Psoas muscle (tissue), 8 donors: Measurements from ENCODE around the gene CAMKMT. TPM values are rescaled to one million over a fixed set of nuclear protein-coding genes. Genes with fewer than 3 reads are reported as not detected.

ENCODE experiments used
- ATAC-seq, 4 donors: fragments of 200-7000 bp; cut with Tn5 transposase; one replicate each; pipeline ENCODE4 v1.9.1; 2020; ENCODE audit warnings: moderate library complexity in 3 of 4, mild to moderate bottlenecking in 2 of 4
- DNase-seq, 2 donors: peaks; one replicate each; pipeline ENCODE4 v3.0.0-alpha.2; 2020
- H3K27ac ChIP-seq: fragments of 200-600 bp; one replicate; pipeline ENCODE4 v1.8.0; 2022
- H3K27me3 ChIP-seq, 3 donors: fragments of 200-600 bp in 1 of 3; one replicate each; pipeline versions ENCODE4 v1.6.1 to v1.8.0; 2013 to 2022; ENCODE audit warnings: low read length in 2 of 3, mild to moderate bottlenecking in 2 of 3, moderate library complexity in 1 of 3; ENCODE audit not compliant: insufficient read depth in 3 of 3
- H3K36me3 ChIP-seq, 2 donors: fragments of 200-600 bp in 1 of 2; one replicate each; pipeline versions ENCODE4 v1.6.1 to v1.8.0; 2013 to 2022; ENCODE audit warnings: low read depth in 1 of 2, mild to moderate bottlenecking in 1 of 2, moderate library complexity in 1 of 2; ENCODE audit not compliant: insufficient read depth in 1 of 2
- H3K4me1 ChIP-seq: fragments of 200-600 bp; one replicate; pipeline ENCODE4 v1.8.0; 2022
- H3K4me3 ChIP-seq: fragments of 200-600 bp; one replicate; pipeline ENCODE4 v1.8.0; 2022; ENCODE audit warnings: mild to moderate bottlenecking
- H3K9me3 ChIP-seq: fragments of 200-600 bp; one replicate; pipeline ENCODE4 v1.8.0; 2022
- CTCF ChIP-seq: fragments of 200-600 bp; IDR thresholded peaks from one replicate; pipeline ENCODE4 v1.8.0; 2022; ENCODE audit warnings: antibody characterized with exemption
- WGBS, 3 donors: extraction: QIAGEN DNeasy Blood & Tissue Kit; methylation state at CpG; one replicate each; pipeline versions ENCODE4 v1.1.6 to v1.1.7; 2013; 5-methylcytosine and 5-hydroxymethylcytosine counted together
- intact Hi-C, 2 donors: fragments of 100-400 bp; cut with DNase I; formaldehyde crosslinking; loops; one replicate each; pipeline versions ENCODE4 v1.11.0 to v1.14.2; 2022
- polyA plus RNA-seq, 3 donors: library from polyadenylated mRNA; stranded (reverse); fragments of 200-250 nt; gene quantifications; one replicate each; pipeline ENCODE4 v1.2.3, GENCODE V29; 2013
- total RNA-seq, 4 donors: library from RNA; stranded (reverse); fragmentation: NEBNext Ultra II Directional in 2 of 4; extraction: Animal tissue kit (Norgen Biotek cat#: 25700) in 2 of 4; gene quantifications; one replicate each; pipeline versions ENCODE4 v1.2.1 to v1.2.4, GENCODE V29; 2021 to 2023
- donor health status: healthy with polysubstance abuse.
- donor health status: DM: no; HTN: no; CAD: no; lungs with moderate emphysema.
- donor health status: Bipolar disorder and iron deficiency.
- donor health status: healthy.
- donor health status: DM: yes; HTN: yes; CAD: no.
- donor health status: DM: no; HTN: no; CAD: no.
- donor health status: DM: no; HTN: no; CAD: no.
- donor health status: DM: yes; HTN: yes; CAD: no.

The CAMKMT gene
- total and polyA plus RNA-seq, 7 donors, result 2.8 to 7.3 (median 4.5) TPM

- H3K4me1 ChIP-seq, result no peaks in the 10 kb centered on the region
- no peak for TF ChIP-seq CTCF
- H3K9me3 ChIP-seq, result no peaks in the 10 kb centered on the region
- intact Hi-C loops, result no loop called here
- ATAC-seq (peak in 1 of 4 donors; percentile 47), DNase-seq (no peak)
- H3K27me3 ChIP-seq, result no peaks in the 10 kb centered on the region
- 41 to 59% (median 43%) methylated on average over 2 of the region's 2 CpGs for WGBS, 3 donors
- H3K27ac ChIP-seq, result no peak overlapping the region
- no peaks in the 10 kb centered on the region for H3K36me3 ChIP-seq
- no peak overlapping the region for H3K4me3 ChIP-seq
Measured at GRCh38 chr2:44546459-44547127, 184.8 kb downstream of the CAMKMT start.

- no peak for DNase-seq
- no peaks in the 10 kb centered on the region for H3K4me1 ChIP-seq
- no peak overlapping the region for H3K4me3 ChIP-seq
- H3K9me3 ChIP-seq, result no peaks in the 10 kb centered on the region
- H3K27ac ChIP-seq, result no peak overlapping the region
- TF ChIP-seq CTCF, result no peak
- peak in 1 of 4 donors; percentile 62 for ATAC-seq
- no peaks in the 10 kb centered on the region for H3K27me3 ChIP-seq
- intact Hi-C loops, result no loop called here
- H3K36me3 ChIP-seq, result no peaks in the 10 kb centered on the region
- 36 to 61% (median 41%) methylated on average over 2 of the region's 2 CpGs for WGBS, 3 donors
Measured at GRCh38 chr2:44547718-44548117, 186.0 kb downstream of the CAMKMT start.

DNA sequence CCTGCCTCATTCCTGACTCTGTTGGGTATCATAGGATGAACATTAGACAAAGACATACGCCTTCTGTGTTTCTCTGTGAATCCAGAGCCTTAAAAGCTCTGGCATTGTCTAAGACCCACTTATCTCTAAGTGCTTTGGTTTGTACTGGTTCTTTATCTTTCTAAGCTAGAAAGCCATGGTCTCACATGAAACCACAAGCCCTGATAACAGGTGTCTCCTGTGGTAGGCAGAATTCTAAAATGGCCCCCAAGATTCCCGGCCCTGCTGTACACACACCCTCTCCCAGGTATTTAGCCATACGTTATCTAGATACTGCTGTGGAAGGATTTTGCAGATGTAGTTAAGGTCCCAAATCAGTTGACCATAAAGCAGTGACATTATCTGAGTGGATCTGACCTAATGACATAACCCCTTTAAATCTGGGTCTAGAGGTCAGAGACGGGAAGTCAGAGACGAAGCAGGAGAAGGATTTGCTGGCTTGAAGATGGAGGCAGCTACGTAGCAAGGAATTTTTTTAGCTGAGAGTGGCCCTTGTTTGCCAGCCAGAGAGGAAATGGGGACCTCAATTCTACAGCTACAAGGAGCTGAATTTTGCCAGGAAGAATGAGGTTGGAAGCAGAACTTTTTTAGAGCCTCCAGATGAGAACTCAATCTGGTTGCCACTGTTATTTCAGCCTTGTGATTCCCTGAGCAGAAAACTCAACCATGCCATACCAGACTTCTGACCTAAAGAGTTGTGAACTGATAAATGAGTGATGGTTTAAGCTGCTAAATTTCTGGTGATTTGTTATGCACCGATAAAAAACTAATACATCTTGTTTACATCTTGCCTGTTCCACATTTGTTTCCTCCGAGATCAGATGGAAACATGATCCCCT is 186.7 kb downstream of the CAMKMT start:
- no peak for ATAC-seq
- H3K27me3 ChIP-seq, result no peaks in the 10 kb centered on the region
- WGBS, 3 donors, result 74 to 79% (median 77%) methylated on average over 8 of the region's 8 CpGs

DNA sequence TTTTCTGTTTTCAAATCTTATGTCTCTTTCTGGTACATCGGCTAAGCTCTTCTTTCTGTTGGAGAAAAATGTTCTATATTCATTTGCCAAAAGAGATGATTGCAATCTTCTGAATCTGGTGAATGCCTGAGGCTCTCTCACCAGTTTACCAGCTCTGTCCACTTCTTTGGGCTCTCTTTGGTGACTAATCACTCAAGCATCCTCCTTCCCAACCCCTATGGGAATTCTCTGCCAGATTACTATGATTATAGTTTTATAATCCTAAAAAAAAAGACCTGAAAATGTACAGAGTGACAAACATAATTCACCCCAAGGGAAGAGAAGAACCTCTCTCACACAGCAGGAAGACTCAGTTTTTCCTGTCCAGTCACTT is 187.3 kb downstream of the CAMKMT start:
- no peak for DNase-seq
- Histone ChIP-seq H3K27ac (no peak overlapping the region), H3K4me3 (no peak overlapping the region), H3K27me3 (no peaks in the 10 kb centered on the region), H3K4me1 (peaks cover 5% of the 10 kb centered on the region), H3K9me3 (no peaks in the 10 kb centered on the region), H3K36me3 (no peaks in the 10 kb centered on the region)
- TF ChIP-seq CTCF, result no peak
- ATAC-seq, result no peak
- intact Hi-C loops, result no loop called here
- 44 to 65% (median 64%) methylated on average over 1 of the region's 1 CpG for WGBS, 3 donors

More for the DNA sequence above, 186.7 kb downstream of the CAMKMT start:
- DNase-seq, result no peak
- H3K9me3 ChIP-seq, result no peaks in the 10 kb centered on the region
- intact Hi-C loops, result no loop called here
- no peak for TF ChIP-seq CTCF
- H3K36me3 ChIP-seq, result no peaks in the 10 kb centered on the region
- no peak overlapping the region for H3K27ac ChIP-seq
- no peaks in the 10 kb centered on the region for H3K4me1 ChIP-seq
- no peak overlapping the region for H3K4me3 ChIP-seq
